Astrocyte (in vitro differentiated cells and primary cell): ENCODE measurements around the gene ENOX2.

Experiments used
- CTCF ChIP-seq: IDR thresholded peaks from 2 replicates; pipeline ENCODE4 v1.5.1; 2011; ENCODE audit warnings: low read depth, mild to moderate bottlenecking, inconsistent platforms, low read length, moderate library complexity; ENCODE audit not compliant: insufficient read depth
- EZH2 ChIP-seq: IDR thresholded peaks from 2 replicates; pipeline ENCODE4 v1.6.1; 2012; ENCODE audit warnings: mild to moderate bottlenecking, low read length, inconsistent platforms; ENCODE audit not compliant: insufficient read depth

- TF ChIP-seq EZH2 = no peak
- no peak for TF ChIP-seq CTCF
These were observed 308.5 kb downstream of the ENOX2 start for GRCh38 chrX:130594453-130594916.
